ENCODE measurements around the gene NRG3.

Gene NRG3

DNA sequence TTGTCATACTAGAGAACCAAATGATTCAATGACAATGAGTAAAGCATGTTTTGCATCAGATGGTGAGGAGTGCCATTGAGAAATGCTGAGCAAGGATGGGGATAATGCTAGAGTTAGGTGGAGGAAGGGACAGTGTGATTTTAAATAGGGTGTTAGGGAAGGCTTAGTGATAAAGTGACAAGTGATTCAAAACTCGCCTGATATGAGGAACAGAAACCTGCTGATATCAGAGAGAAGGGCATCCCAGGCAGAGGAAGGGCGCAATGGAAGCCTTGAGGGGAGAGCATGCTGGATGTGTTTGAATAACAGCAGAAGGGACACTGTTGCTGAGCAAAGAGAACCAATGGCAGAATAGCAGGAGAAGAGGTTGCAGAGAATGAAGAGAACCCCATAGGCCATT, 196.2 kb downstream of the NRG3 start:
- TF ChIP-seq, protein P1, sequence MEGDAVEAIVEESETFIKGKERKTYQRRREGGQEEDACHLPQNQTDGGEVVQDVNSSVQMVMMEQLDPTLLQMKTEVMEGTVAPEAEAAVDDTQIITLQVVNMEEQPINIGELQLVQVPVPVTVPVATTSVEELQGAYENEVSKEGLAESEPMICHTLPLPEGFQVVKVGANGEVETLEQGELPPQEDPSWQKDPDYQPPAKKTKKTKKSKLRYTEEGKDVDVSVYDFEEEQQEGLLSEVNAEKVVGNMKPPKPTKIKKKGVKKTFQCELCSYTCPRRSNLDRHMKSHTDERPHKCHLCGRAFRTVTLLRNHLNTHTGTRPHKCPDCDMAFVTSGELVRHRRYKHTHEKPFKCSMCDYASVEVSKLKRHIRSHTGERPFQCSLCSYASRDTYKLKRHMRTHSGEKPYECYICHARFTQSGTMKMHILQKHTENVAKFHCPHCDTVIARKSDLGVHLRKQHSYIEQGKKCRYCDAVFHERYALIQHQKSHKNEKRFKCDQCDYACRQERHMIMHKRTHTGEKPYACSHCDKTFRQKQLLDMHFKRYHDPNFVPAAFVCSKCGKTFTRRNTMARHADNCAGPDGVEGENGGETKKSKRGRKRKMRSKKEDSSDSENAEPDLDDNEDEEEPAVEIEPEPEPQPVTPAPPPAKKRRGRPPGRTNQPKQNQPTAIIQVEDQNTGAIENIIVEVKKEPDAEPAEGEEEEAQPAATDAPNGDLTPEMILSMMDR (IDR thresholded peaks at IDR 0.05), result no peak
- DNase-seq (ENCODE audit: low spot score), result no peak
- Histone ChIP-seq H3K27ac (no peak overlapping the region), H3K4me3 (no peak overlapping the region)

DNA sequence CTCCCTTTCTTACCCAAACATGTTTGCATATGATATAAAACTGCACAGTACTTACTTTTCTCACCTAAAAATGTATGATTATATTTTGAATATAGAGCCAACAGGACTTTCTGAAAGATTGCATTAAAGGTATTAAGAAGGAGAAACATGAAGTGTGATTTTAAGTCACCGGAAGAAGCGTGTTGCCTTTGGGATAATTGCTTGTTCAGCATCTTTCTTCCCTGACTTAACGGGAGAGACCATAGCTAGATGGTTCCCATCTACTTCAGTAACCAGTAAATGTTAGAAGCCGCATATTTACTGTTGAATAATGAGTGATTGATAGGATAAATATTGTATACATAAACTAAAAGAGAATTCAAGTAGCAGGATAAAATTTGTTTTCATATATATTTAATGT, 197.1 kb downstream of the NRG3 start:
- Histone ChIP-seq H3K4me3 (no peak overlapping the region), H3K27ac (no peak overlapping the region)
- TF ChIP-seq, protein P1 (IDR thresholded peaks at IDR 0.05), result no peak
- DNase-seq (ENCODE audit: low spot score), result no peak

DNA sequence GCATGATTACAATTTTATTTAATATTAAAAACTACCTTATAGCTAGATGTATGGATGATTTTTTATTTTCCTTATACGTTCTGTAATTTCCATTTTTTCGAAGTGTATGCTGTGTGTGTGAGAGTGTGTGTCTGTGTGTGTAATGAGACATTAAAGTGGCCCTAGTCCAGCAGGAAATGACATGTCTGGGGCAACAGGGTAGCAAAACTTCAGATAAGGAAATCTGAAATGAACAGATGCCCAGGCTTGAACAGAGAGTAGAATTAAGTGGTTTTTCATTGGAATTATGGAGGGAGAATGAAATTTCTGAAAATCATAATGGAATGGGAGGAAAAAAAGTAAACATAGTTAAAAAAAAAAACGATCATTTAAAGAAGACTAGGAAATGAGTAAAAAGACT, 200.6 kb downstream of the NRG3 start:
- DNase-seq (ENCODE audit: low spot score), result no peak
- Histone ChIP-seq H3K4me3 (no peak overlapping the region), H3K27ac (no peak overlapping the region)
- TF ChIP-seq, protein P1 (IDR thresholded peaks at IDR 0.05), result no peak

DNA sequence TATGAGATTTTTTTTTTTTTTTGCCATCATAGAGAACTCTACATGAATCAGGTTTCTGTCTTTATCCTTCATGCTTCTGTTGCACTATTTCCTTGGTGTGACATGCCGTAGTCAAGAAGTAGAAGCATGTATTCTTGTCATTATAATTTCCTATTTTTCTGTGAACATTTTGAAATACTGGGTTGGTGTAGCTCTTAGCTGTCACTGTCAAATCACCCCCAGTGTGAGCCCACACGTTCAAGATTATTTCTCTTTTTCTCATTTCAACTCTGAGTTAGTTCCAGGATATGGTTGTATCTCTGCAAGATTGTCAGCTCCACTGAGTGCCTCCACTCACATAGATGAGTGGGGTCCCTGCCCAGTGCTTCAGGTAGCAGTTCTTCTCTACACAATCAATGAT, 209.5 kb downstream of the NRG3 start:
- TF ChIP-seq, protein P1 (IDR thresholded peaks at IDR 0.05), result no peak
- DNase-seq (ENCODE audit: low spot score), result no peak
- H3K4me3 ChIP-seq, result no peak overlapping the region
- no peak overlapping the region for H3K27ac ChIP-seq

DNA sequence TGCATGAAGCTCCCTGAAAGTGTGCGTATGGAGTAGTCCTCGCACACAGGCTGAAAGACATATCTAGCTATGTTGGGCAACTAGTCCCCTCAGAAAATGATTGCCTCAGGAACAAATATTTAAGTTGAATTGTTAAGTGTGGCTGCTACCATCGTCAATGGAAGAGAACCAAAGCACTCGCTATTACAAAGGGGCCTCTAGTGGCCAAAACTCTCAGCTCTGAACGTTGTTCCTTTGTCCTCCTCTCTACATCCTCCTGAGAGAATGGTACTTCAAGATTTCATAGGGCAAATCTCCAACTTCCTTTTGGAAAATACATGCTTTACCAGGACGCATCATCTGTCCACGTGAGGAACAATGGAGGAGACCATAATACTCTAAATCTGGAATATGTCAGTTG, 209.9 kb downstream of the NRG3 start:
- TF ChIP-seq, protein P1 (IDR thresholded peaks at IDR 0.05), result no peak
- H3K27ac ChIP-seq, result no peak overlapping the region
- DNase-seq (ENCODE audit: low spot score), result no peak
- no peak overlapping the region for H3K4me3 ChIP-seq

DNA sequence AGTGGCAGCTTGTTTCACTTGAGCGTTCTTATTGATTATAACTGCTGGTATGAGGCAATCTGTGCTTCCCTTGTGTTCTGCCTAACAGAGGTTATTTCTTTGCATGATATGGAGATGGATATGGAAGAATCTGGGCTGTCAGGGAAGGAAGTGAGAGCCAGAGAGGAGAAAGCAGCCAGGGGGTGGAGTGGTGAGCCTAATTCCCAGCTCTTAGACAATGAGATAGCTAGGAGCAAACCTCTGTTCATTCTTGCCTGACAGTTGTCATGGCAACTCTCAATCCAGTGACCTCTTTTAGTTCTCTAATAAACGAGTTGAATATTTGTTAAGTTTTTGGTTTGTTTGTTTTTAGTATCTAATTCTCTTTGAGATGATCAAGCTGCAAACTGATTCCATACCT, 214.3 kb downstream of the NRG3 start:
- Histone ChIP-seq H3K27ac (no peak overlapping the region), H3K4me3 (no peak overlapping the region)
- TF ChIP-seq, protein P1 (IDR thresholded peaks at IDR 0.05), result no peak
- DNase-seq (ENCODE audit: low spot score), result no peak

DNA sequence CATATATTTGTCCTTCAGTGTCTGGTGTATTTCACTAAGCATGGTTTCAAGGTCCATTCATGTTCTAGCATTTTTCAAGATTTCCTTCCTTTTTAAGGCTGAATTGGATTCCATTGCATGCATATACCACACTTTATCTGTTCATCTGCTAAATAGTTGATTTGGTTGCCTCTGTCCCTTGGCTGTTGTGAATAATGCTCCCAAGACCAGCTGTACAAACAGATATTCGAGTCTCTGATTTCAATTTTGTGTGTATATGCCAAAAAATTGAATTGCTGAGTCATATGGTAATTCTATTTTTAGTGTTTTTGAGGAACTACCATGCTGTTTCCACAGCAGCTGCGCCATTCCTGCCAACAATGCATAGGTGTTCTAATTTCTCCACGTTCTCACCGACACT, 216.4 kb downstream of the NRG3 start:
- DNase-seq (ENCODE audit: low spot score), result no peak
- Histone ChIP-seq H3K4me3 (no peak overlapping the region), H3K27ac (no peak overlapping the region)
- TF ChIP-seq, protein P1 (IDR thresholded peaks at IDR 0.05), result no peak
